RWPE1 (cell line): Measurements from ENCODE around the gene DZANK1.

ENCODE experiments used
- CTCF ChIA-PET: fragments of 350-600 bp; sonication (Branson Sonifier 250); formaldehyde crosslinking; extraction: SDS; loops from one replicate; lab custom pipeline; 2021; lab: Yijun Ruan, JAX
- POLR2A ChIA-PET: fragments of 400-600 bp; formaldehyde crosslinking; extraction: SDS; loops from one replicate; lab custom pipeline; 2020; ENCODE audit warnings: antibody characterized with exemption; ENCODE audit not compliant: low non-redundant PET; lab: Yijun Ruan, JAX
- DNase-seq: peaks from one replicate; pipeline ENCODE4 v3.0.0; 2012; ENCODE audit warnings: low spot score
- H3K27ac ChIP-seq: fragments of 450-650 bp; 2 replicates; pipeline ENCODE4 v1.5.1; 2017
- CTCF ChIP-seq: fragments of 450-650 bp; conservative IDR thresholded peaks from 2 replicates; pipeline ENCODE4 v1.5.1; 2017; ENCODE audit warnings: low read depth, mild to moderate bottlenecking

DZANK1 gene

GRCh38 chr20:18443886-18444285, 22.9 kb downstream of the DZANK1 start:
- CTCF ChIA-PET = no interaction called here
- POLR2A ChIA-PET = no interaction called here
- no peak for TF ChIP-seq CTCF
- DNase-seq = no peak
- H3K27ac ChIP-seq = no peak overlapping the region

GRCh38 chr20:18440403-18440802, 26.4 kb downstream of the DZANK1 start:
- ChIA-PET CTCF (no interaction called here), POLR2A (no interaction called here)
- TF ChIP-seq CTCF = no peak
- H3K27ac ChIP-seq = no peak overlapping the region
- no peak for DNase-seq

- no peak for TF ChIP-seq CTCF
- DNase-seq = no peak
- CTCF ChIA-PET = interaction anchor here (0.9 kb wide), 1 partner anchor 16 kb away, joined by 3 read pairs; no protein-coding TSS in a partner anchor
- H3K27ac ChIP-seq = no peak overlapping the region
- POLR2A ChIA-PET = no interaction called here
Observed at GRCh38 chr20:18436847-18437246, 30.0 kb downstream of the DZANK1 start.

- POLR2A ChIA-PET = no interaction called here
- H3K27ac ChIP-seq = no peak overlapping the region
- no peak for TF ChIP-seq CTCF
- CTCF ChIA-PET = no interaction called here
- no peak for DNase-seq
Observed at GRCh38 chr20:18431206-18431605, 35.6 kb downstream of the DZANK1 start.

- POLR2A ChIA-PET = no interaction called here
- CTCF ChIA-PET = no interaction called here
- H3K27ac ChIP-seq = no peak overlapping the region
- no peak for DNase-seq
- no peak for TF ChIP-seq CTCF
Observed at GRCh38 chr20:18430172-18430826, 36.5 kb downstream of the DZANK1 start.

GRCh38 chr20:18428490-18429173, 38.2 kb downstream of the DZANK1 start:
- no peak overlapping the region for H3K27ac ChIP-seq
- DNase-seq = no peak
- TF ChIP-seq CTCF = no peak
- CTCF ChIA-PET = interaction anchor here (0.6 kb wide), 1 partner anchor 23 kb away, joined by 4 read pairs; no protein-coding TSS in a partner anchor
- POLR2A ChIA-PET = no interaction called here
